GM21390 (cell line): Measurements from ENCODE around the gene ARAP2.

Source experiments
- ATAC-seq: cut with Tn5 transposase; IDR thresholded peaks from one replicate; pipeline ENCODE4 v1.9.1; 2021; ENCODE audit not compliant: unreplicated experiment

ARAP2 gene

DNA sequence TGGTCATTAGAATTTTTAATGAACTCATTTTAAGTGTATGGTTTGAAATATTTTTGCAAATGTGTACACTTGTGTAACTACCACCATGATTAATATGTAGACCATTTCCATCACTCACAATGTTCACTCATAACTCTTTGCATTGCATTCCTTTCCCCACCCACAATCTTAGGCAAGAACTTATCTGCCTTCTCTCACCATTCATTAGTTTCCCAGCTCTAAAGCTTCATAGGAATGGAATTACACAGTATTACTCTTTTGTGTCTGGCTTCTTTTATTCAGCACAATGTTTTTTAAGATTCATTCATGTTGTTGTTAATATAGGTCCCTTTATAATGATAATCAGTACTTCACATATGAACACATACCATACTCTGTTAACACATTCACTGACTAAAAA, 106.1 kb downstream of the ARAP2 start:
- ATAC-seq = no peak

DNA sequence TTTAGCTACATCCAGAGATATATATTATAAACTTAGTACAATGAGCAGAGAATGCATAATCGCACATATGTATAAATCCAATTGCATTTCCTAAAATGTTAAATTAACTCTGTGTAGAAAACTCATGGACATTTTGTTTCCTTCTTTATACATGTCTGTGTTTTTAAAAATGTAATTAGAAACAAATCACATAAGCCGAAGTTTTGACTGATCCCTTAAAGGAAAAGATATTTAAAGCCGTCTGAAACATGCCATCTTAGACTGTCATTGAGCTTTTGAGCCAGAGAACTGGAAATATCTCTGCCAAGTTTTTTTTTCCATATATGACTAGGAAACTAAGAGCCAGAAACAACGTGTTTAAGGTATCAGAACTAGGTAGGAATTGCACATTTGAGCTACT, 107.0 kb downstream of the ARAP2 start:
- no peak for ATAC-seq

DNA sequence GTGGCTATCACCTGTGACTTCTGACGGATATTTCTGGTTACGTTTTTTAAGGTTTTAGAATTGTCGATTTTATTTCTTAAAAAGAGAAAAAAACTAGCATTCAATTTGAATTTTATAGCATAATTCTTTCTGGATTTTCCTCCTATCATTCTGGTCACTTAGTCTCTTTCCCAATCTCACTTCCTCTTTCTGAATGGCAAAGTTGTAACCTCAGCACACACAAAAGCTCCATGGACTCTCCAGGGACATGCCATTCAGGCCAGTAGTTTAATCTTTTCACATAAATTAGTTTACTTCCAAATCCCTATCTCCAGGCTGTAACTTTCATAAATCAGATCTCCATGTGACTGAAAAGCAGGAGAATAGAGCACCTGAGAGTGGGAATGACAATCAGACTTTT, 110.7 kb downstream of the ARAP2 start:
- ATAC-seq = no peak

DNA sequence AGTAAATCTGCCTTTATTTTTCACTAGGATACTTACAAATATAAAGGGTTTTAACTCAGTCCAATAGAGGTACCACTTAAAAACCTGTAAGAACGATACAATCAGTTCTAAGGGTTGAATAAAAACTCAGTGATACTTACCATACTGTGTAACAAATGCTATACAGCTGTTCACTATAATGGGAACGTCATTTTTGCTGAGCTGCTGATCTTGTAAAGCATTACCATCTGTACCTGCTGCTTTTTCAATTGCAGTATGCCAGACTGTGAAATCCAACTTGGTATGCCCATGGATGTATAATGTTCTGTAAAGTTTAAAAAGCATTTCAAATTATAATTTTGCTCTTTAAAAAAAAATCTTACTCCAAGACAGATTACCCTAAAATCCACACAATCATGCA, 111.2 kb downstream of the ARAP2 start:
- no peak for ATAC-seq

DNA sequence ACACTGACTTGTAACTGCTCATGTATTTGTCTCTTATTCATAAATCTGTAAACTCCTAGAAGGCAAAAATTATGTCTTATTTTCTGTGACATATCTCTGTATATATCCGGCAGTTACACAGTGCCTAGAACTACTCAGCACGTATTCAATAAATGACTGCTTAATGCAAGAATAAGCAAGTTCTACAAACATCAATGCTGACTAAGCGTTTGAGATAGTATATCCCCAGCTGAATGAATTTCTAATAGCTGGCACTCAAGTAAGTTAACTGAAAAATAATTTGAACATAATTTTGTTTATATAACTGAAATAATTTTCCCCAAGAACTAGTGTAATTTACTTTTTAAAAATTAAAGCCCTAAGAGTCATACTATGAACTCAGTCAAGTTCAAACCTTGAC, 113.7 kb downstream of the ARAP2 start:
- no peak for ATAC-seq

DNA sequence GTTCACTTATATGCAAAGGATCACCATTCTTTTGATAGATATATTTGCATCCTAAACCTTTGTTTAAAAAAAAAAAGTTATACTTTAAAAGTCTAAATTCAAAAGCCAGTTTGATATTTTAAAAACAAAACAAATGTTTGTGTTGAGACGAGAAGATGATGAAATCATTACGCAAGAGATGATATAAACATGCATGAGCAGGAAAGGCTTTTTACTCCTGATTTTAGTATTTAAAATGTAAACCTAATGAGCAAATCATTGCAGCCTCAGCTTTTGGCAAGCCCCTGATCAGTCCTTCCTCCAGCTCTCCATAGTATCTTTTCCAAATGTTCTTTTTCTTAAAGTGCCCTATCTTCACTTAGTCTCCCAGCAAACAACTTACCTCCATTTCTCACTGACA, 115.6 kb downstream of the ARAP2 start:
- no peak for ATAC-seq

DNA sequence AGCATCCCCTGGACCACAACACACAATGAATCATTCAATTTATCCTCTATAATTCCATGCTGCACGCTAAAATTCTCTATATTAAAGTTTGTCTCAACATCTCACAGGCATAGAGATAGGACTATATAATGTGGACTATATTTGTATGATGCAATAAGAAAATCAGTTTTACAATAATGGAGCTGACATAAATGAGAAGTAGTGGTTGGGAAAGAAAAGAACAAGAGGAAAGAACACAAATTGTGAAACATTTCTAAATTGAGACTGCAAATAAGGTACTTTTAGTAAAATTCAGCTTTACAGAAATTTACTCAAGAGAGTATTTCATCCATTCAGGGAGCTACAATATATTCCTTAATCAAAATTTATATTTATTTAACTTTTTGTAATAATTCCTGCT, 120.4 kb downstream of the ARAP2 start:
- ATAC-seq = no peak

DNA sequence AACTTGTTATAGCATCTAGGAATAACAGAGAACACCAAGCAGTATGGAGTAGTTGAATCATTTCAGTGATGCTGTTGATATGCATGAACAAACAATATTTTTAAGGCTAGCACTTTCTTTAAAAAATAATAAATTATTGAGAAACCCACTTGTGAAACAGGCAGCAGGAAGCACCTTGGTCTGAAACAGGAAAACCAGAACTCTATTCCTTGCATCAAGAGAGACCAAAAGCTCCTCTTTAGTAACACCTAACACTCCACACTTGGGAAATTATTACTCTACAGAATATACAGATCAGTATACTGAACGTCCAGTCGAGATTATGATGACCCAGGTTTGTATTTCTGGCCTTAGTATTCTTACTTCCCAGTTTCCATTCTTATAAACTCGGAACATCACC, 129.0 kb downstream of the ARAP2 start:
- no peak for ATAC-seq

DNA sequence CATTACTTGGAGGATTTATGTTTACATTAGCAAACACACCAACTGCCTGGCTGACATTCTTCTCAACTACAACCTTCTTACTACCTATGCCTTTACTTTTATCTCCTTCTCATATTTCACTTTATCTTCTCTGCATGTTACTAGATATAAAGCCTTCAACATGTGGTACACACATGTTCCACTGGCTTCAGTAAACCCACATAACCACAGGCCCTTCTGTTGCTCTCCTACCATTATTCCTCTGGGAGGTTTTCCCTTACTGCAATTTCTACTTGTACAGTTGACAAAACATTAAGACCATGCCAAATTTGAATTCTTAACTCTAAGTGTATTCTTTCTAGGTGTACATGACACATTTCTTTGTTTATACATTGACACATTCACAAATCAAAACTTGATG, 133.1 kb downstream of the ARAP2 start:
- no peak for ATAC-seq

DNA sequence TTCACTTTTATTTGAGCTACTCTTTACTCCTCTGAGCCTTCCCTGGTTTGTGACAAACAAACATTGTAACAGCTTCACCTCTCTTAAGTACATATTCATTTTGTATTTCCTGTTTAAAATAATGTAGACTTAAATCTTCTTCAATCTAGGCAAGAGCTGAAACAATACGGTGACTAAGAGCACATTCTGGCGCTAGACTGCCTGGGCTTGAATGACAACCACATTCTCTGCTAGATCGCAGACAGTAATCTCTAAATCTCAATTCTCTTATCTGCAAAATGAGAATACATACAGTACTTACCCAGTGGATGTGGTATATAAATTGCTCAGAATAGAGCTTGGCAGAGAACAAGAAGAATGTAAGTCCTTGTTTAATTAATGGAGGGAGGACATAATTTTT, 144.8 kb downstream of the ARAP2 start:
- no peak for ATAC-seq

DNA sequence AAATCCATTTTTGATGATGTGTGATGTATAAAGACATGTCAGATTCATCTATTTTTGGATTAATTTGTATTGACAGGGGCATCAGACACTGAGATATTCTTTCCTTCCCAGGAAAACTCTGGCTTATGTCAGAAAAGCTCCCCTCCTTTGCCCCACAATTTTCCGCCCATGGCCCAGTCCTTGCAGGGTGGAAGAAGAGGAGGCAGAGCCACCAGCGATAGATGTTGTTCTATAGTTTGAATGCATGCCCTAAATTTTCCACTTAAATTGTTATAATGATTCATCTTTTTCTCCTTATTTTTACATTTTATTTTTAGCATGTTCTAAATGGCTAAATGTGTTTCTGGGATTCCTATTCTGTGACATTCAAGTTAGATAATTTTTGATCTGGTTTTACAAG, 149.3 kb downstream of the ARAP2 start:
- ATAC-seq = no peak

DNA sequence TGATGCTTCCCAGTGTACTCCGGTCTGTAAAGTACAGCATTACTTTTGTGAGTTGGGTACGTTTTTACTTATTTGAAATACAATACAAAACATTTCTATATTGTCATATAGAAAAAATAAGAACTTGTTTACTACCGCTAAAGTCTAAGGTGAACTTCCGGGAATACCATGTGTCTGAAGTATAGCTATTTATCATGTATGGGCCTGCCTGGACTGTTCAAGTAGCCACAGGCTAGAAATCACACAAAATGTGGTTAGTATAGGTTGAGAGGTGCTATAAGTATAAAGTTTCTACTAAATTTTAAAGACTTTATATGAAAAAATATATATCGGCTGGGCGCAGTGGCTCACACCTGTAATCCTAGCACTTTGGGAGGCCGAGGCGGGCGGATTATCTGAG, 152.3 kb downstream of the ARAP2 start:
- no peak for ATAC-seq

DNA sequence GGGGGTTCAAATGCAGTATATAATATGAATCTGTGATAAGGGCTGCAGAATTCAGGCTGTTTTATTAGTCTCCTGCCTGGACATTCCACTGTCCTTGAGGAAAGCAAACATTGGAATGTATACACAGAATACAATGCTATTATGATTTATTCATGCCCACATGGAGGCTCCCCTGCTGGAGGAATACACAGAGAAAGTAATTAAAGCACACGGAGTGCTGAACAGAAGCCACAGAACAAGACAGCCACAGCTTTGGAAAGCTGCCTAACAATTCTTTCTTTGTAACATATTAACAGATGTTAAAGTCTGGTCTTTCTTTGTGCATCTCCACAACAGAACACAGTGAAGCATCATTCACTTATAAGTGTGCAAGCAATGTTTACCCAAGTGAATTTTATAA, 155.8 kb downstream of the ARAP2 start:
- ATAC-seq = no peak

DNA sequence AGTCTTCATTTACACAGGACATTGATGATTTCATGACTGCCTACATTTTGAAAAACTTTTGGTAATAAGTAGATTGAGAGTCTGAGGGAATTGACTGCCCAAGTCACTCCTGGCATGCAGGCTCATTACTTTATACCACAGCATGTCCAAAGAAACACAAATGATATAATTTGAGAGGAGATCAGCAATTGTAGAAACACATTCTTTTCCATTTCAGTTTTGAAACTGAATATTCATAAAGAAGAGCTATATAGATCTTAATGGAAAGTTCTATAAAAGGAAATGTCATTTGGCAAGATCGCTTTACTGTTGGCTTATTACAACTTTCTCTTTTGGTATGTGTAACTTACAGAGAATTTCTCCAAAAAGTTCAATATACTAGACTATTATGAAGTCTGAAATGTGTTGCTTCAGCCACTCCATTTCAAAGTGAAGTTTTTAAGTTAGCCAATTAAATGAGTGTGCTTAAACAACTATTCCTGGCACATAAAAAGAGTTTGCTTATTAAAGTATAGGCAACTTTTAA, 158.0 kb downstream of the ARAP2 start:
- ATAC-seq = no peak

DNA sequence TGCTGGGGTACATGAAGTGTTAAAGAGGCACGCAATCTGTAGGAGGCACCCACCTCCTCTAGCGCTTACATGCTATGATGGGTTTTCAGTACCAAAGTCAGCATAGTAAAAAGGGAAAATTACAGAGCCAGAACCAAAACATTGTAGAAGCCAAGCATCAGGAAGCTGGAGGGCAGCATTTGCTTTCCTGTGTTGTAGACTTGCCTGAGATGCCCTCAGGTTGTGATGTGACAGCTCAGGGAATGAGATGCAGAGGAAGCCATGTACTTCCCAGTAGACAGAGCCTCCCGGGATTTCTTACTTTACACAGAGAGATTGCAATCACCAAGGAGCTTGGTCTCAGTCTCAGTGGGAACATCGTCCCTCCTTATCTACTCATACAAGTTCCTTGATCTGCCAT, 161.5 kb downstream of the ARAP2 start:
- no peak for ATAC-seq

DNA sequence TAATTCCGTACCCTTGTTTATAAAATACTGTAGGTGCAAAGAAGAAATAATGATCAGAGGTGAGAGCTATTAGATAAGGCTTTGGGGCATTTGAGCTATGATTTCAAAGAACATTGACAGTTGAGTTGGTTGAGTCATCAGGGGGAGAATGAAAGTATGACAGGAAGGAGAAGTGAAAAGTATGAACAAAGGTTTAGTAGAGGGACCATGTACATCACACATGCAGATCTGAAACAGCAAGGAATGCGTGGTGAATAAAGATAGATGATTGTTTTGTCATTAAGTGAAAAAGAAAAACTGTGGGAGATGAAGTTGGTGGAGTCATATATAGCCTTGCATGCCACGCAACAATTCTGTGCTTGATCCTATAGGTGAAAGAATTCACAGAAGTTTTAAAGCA, 163.1 kb downstream of the ARAP2 start:
- peak; percentile 98 for ATAC-seq

DNA sequence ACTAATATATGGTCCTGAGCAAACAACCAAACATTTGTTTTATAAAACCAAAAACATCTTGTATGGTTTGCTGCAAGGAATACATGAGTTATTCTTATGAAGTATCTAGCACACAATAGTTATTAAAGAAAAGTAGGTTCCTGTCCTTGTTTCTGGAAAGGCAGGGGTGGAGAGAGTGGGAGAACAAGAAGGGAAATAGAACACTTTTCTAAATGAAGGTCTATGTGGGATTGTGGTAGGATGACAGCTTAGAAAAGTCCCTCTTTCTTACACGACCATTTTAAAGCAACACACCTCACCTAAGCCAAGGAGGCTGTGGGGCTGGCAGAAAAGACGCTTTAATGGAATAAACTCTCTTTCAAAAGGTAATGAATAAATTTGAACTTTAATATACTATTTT, 164.6 kb downstream of the ARAP2 start:
- no peak for ATAC-seq

DNA sequence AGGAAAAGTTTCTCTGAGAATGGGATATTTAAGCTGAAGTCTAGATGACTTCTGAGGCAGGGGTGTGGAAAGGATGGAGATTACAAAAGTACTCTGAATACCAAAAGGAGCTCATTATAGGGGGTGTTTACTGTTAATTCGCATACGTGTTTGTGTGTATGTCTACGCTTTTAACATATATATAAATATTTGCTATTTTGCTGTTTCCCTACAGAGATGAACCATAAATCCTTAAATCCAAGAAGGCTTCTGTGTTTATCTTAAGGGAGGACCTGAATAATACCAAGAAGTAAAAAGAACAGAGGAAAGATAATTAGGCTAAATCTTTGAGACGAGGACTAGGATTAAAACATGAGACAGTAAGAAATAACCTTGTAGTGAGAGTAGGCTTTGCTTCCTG, 166.0 kb downstream of the ARAP2 start:
- no peak for ATAC-seq

DNA sequence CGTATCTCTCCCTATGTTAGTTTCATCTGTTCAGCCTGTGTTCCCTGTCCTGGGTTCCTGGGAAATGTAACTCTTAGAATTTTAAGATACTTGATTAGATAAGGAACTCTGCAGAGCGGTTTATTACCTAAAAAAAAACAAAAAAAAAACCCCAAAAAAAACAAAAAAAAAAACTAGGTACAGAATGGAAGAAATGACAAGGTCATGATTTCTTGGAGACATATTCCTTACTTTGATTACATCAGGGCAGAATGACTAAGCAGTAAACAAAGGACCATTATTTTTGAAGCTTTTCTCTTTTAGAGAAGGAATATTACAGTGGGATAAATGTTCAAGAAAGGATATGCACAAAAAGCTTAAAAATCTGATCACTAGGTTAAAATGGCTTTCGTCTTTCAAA, 171.8 kb downstream of the ARAP2 start:
- ATAC-seq = no peak

DNA sequence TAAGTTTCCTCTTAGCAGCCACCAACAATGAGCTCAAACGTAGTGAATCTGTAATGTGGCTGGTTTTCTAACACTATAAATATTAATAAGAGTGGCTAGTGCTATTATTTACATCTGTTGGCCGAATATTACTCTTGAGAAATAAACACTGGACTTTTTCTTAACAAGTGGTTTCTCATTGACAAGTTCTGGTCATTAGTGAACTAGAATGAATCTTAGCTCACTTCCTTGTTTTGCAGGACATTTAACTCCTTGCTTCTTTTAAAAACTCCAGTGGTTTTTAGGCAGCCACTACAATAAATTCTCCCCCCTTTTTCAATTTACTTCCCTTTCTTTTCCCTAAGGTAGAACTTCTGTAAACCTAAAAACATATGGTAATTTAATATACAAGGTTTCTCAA, 177.2 kb downstream of the ARAP2 start:
- no peak for ATAC-seq

DNA sequence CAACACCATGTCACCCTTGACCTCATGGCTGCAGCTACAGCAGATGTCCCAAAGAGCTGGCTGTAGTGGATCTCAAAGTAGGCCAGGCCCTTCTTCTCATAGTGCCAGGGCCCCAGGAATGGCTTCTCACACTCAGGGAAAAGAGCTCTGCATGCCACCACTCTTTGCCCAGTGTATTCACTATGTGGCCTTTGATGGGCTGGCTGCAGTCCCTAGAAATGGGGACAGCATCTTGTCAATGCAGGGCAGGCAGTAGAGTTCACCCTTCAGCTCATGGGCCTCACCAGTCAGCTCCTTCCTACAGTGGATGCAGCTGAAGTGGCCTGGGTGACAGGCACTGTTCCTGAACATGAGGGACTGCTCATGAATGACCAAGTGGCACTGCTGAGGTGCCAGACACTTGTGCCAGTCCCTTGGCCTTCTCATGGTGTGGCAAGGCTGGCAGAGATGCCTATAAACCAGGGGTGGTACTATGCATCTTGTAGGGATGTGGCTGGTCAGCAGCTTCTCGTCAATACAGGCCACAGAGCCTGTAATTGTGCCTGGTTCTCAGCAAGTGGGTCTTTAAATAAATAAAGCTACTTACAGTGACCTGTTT, 178.9 kb downstream of the ARAP2 start:
- ATAC-seq = no peak

DNA sequence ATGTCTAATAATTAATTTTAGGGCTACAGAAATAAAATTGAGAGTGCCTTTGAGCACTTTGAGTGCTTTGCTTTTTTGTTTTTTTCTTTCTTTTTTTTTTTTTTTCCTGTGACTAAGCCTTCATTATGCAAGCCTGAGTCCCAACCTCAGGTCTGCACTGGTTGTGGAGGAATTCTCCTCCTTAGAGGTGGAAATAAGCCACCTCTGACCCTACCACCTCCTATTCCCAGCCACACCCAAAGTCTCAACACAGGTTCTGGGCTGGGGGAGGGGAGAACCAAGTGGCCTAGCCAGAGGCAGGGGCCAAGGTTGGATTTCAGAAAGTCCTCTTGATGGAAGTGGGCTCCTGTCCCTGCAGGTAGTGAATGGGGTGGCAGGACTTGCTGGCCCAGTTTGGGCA, 180.2 kb downstream of the ARAP2 start:
- ATAC-seq = no peak

DNA sequence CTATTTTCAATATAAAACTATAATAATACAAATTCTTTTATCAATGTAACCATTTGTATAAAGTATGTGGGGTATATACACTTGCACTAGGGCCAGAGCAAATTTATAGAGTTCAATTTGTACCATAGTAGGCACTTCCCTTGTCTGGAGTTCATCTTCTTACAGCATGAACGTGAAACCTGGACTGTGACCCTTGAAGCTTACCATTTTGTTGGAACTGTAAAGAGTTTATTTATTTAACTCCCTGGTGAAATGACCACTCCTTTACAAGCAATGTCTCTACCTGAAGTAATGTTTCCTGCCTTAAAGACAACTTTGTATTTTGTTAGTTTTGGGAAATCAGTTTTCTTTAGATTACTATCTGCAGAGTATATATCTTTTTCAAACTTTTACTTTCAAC, 188.2 kb downstream of the ARAP2 start:
- ATAC-seq = no peak
